Progenitor cell of endocrine pancreas (in vitro differentiated cells): ENCODE measurements around the gene TEX14. TPM values are rescaled to one million over a fixed set of nuclear protein-coding genes. Genes with fewer than 3 reads are reported as not detected.

ENCODE experiments used
- DNase-seq: peaks from one replicate; pipeline ENCODE4 v3.0.0; 2021; ENCODE audit warnings: low spot score; ENCODE audit not compliant: unreplicated experiment
- H3K27ac Mint-ChIP-seq: 2 replicates; pipeline ENCODE4 v1.8.0; 2021; ENCODE audit warnings: mild to moderate bottlenecking, moderate library complexity, mixed read lengths
- H3K27me3 Mint-ChIP-seq: 2 replicates; pipeline ENCODE4 v1.8.0; 2021; ENCODE audit warnings: mixed read lengths
- H3K36me3 Mint-ChIP-seq: 2 replicates; pipeline ENCODE4 v1.8.0; 2022; ENCODE audit warnings: mixed read lengths; ENCODE audit not compliant: insufficient read depth
- H3K4me1 Mint-ChIP-seq: 2 replicates; pipeline ENCODE4 v1.8.0; 2021; ENCODE audit warnings: low read depth, mixed read lengths
- H3K4me3 Mint-ChIP-seq: 2 replicates; pipeline ENCODE4 v1.8.0; 2021; ENCODE audit warnings: low read depth, mild to moderate bottlenecking, moderate library complexity, mixed read lengths
- H3K9me3 Mint-ChIP-seq: 2 replicates; pipeline ENCODE4 v1.8.0; 2021; ENCODE audit warnings: low read depth, mixed read lengths
- CTCF ChIP-seq: fragments of 200-600 bp; sonication (generic); IDR thresholded peaks from one replicate; pipeline ENCODE4 v1.5.0; 2021; ENCODE audit warnings: antibody characterized with exemption, mild to moderate bottlenecking; ENCODE audit not compliant: unreplicated experiment
- total RNA-seq: library from RNA; stranded (reverse); gene quantifications from 2 replicates; pipeline ENCODE4 v1.2.1, GENCODE V29; 2021

The TEX14 gene
- total RNA-seq, 1 donor from 2014 or later: 0.22 TPM

GRCh38 chr17:58677194-58677880 is 14.5 kb downstream of the TEX14 start:
- Mint-ChIP-seq H3K27me3 (peaks cover 3% of the 10 kb centered on the region), H3K27ac (no peak overlapping the region), H3K9me3 (no peaks in the 10 kb centered on the region), H3K4me3 (no peak overlapping the region), H3K36me3 (no peaks in the 10 kb centered on the region), H3K4me1 (no peaks in the 10 kb centered on the region)
- DNase-seq: no peak
- TF ChIP-seq CTCF: no peak

GRCh38 chr17:58671969-58672368 is 19.9 kb downstream of the TEX14 start:
- no peak for DNase-seq

GRCh38 chr17:58669853-58670252 is 22.0 kb downstream of the TEX14 start:
- no peaks in the 10 kb centered on the region for H3K36me3 Mint-ChIP-seq

More at GRCh38 chr17:58671969-58672368, 19.9 kb downstream of the TEX14 start:
- no peaks in the 10 kb centered on the region for H3K36me3 Mint-ChIP-seq
- no peaks in the 10 kb centered on the region for H3K9me3 Mint-ChIP-seq
- H3K4me1 Mint-ChIP-seq: peaks cover 10% of the 10 kb centered on the region
- H3K27me3 Mint-ChIP-seq: peaks cover 9% of the 10 kb centered on the region
- TF ChIP-seq CTCF: no peak
- no peak overlapping the region for H3K27ac Mint-ChIP-seq
- H3K4me3 Mint-ChIP-seq: no peak overlapping the region

GRCh38 chr17:58668598-58668935 is 23.3 kb downstream of the TEX14 start:
- no peak for DNase-seq
- H3K27ac Mint-ChIP-seq: no peak overlapping the region
- H3K4me3 Mint-ChIP-seq: no peak overlapping the region
- peaks cover 10% of the 10 kb centered on the region for H3K4me1 Mint-ChIP-seq
- no peaks in the 10 kb centered on the region for H3K36me3 Mint-ChIP-seq
- peaks cover 9% of the 10 kb centered on the region for H3K27me3 Mint-ChIP-seq
- no peak for TF ChIP-seq CTCF
- no peaks in the 10 kb centered on the region for H3K9me3 Mint-ChIP-seq

More at GRCh38 chr17:58669853-58670252, 22.0 kb downstream of the TEX14 start:
- no peak for DNase-seq
- Mint-ChIP-seq H3K4me3 (no peak overlapping the region), H3K9me3 (no peaks in the 10 kb centered on the region), H3K27ac (no peak overlapping the region), H3K27me3 (peaks cover 9% of the 10 kb centered on the region), H3K4me1 (peaks cover 10% of the 10 kb centered on the region)
- TF ChIP-seq CTCF: no peak

- no peak for TF ChIP-seq CTCF
- no peak for DNase-seq
- peaks cover 10% of the 10 kb centered on the region for H3K4me1 Mint-ChIP-seq
- no peaks in the 10 kb centered on the region for H3K9me3 Mint-ChIP-seq
- H3K27ac Mint-ChIP-seq: no peak overlapping the region
- no peak overlapping the region for H3K4me3 Mint-ChIP-seq
- H3K36me3 Mint-ChIP-seq: no peaks in the 10 kb centered on the region
- H3K27me3 Mint-ChIP-seq: peaks cover 9% of the 10 kb centered on the region
These were observed 23.8 kb downstream of the TEX14 start for GRCh38 chr17:58667934-58668597.
